ENCODE results near the gene PARN. TPM values are rescaled to one million over a fixed set of nuclear protein-coding genes. Genes with fewer than 3 reads are reported as not detected.

Gene PARN
- total RNA-seq, 1 experiment from 2014 or later = 37.7 TPM

GRCh38 chr16:14667347-14668266 is 37.5 kb upstream of the PARN start (continued):
- no peak for TF ChIP-seq ZNF317 (CRISPR knock-in tag; IDR thresholded peaks at IDR 0.05; ENCODE audit: borderline replicate concordance, low read depth)
- TF ChIP-seq ZBTB43 (CRISPR knock-in tag; IDR thresholded peaks at IDR 0.05) = no peak

GRCh38 chr16:14658063-14658462 is 28.0 kb upstream of the PARN start:
- CTCF ChIA-PET = no interaction called here
- Mint-ChIP-seq H3K9me3 (no peaks in the 10 kb centered on the region), H3K27ac (peak overlapping the region; percentile 55; the same call in 1 of the 2 replicates), H3K27me3 (ENCODE audit: low read depth) (no peaks in the 10 kb centered on the region), H3K4me1 (no peaks in the 10 kb centered on the region), H3K36me3 (peaks cover 56% of the 10 kb centered on the region), H3K4me3 (no peak overlapping the region)
- POLR2A ChIA-PET = no interaction called here
- DNase-seq (ENCODE audit: low spot score) (no peak), ATAC-seq (no peak)
- TF ChIP-seq ZNF138 (CRISPR knock-in tag; conservative IDR thresholded peaks at IDR 0.05) = no peak
- TF ChIP-seq ZNF423 (CRISPR knock-in tag; IDR thresholded peaks at IDR 0.05) = no peak
- no peak for TF ChIP-seq E2F1 (CRISPR knock-in tag; IDR thresholded peaks at IDR 0.05)
- no peak for TF ChIP-seq MLX (CRISPR knock-in tag; IDR thresholded peaks at IDR 0.05)
- no peak for TF ChIP-seq ZNF396 (CRISPR knock-in tag; IDR thresholded peaks at IDR 0.05; ENCODE audit: borderline replicate concordance)
- no peak for TF ChIP-seq ZBTB21 (CRISPR knock-in tag; IDR thresholded peaks at IDR 0.05; ENCODE audit: borderline replicate concordance)
- TF ChIP-seq USF1 (CRISPR knock-in tag; IDR thresholded peaks at IDR 0.05) = no peak
- TF ChIP-seq ZNF317 (CRISPR knock-in tag; IDR thresholded peaks at IDR 0.05; ENCODE audit: borderline replicate concordance, low read depth) = no peak
- no peak for TF ChIP-seq ZNF121 (CRISPR knock-in tag; IDR thresholded peaks at IDR 0.05)
- no peak for TF ChIP-seq STAT6 (CRISPR knock-in tag; conservative IDR thresholded peaks at IDR 0.05; ENCODE audit: low read depth)
- TF ChIP-seq IRF2 (CRISPR knock-in tag; IDR thresholded peaks at IDR 0.05; ENCODE audit: borderline replicate concordance, low read depth) = no peak
- TF ChIP-seq CREM (CRISPR knock-in tag; IDR thresholded peaks at IDR 0.05) = no peak

GRCh38 chr16:14652726-14653125 is 22.7 kb upstream of the PARN start:
- Mint-ChIP-seq H3K27me3 (ENCODE audit: low read depth) (no peaks in the 10 kb centered on the region), H3K4me3 (no peak overlapping the region), H3K4me1 (no peaks in the 10 kb centered on the region), H3K9me3 (no peaks in the 10 kb centered on the region), H3K36me3 (peaks cover 60% of the 10 kb centered on the region), H3K27ac (no peak overlapping the region)
- no peak for TF ChIP-seq CTCF (IDR thresholded peaks at IDR 0.05)
- no peak for TF ChIP-seq ZNF281 (CRISPR knock-in tag; IDR thresholded peaks at IDR 0.05)
- ChIA-PET POLR2A (no interaction called here), CTCF (no interaction called here)
- DNase-seq (ENCODE audit: low spot score) (no peak), ATAC-seq (no peak)

All from WTC11 (cell line).